Measurements from ENCODE around the gene TRIM71. TPM values are rescaled to one million over a fixed set of nuclear protein-coding genes. Genes with fewer than 3 reads are reported as not detected.

Gene TRIM71
- total RNA-seq, 1 donor from 2014 or later = 17.2 TPM

GRCh38 chr3:32861681-32862080 is 43.9 kb downstream of the TRIM71 start:
- TF ChIP-seq EZH2 (IDR thresholded peaks at IDR 0.05; ENCODE audit: insufficient read depth, low read length) = no peak
- TF ChIP-seq, protein P1, sequence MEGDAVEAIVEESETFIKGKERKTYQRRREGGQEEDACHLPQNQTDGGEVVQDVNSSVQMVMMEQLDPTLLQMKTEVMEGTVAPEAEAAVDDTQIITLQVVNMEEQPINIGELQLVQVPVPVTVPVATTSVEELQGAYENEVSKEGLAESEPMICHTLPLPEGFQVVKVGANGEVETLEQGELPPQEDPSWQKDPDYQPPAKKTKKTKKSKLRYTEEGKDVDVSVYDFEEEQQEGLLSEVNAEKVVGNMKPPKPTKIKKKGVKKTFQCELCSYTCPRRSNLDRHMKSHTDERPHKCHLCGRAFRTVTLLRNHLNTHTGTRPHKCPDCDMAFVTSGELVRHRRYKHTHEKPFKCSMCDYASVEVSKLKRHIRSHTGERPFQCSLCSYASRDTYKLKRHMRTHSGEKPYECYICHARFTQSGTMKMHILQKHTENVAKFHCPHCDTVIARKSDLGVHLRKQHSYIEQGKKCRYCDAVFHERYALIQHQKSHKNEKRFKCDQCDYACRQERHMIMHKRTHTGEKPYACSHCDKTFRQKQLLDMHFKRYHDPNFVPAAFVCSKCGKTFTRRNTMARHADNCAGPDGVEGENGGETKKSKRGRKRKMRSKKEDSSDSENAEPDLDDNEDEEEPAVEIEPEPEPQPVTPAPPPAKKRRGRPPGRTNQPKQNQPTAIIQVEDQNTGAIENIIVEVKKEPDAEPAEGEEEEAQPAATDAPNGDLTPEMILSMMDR (IDR thresholded peaks at IDR 0.05; ENCODE audit: insufficient read depth, low read depth, low read length) = no peak
- no peak overlapping the region for H2AFZ ChIP-seq (ENCODE audit: low read depth, low read length)
- no peak for FAIRE-seq
- no peaks in the 10 kb centered on the region for H3K36me3 ChIP-seq (ENCODE audit: insufficient read depth, low read length)
- Mint-ChIP-seq H3K27ac (ENCODE audit: unreplicated experiment) (no peak overlapping the region), H3K4me1 (ENCODE audit: low read depth, unreplicated experiment) (peaks cover 31% of the 10 kb centered on the region), H3K4me3 (ENCODE audit: unreplicated experiment) (no peak overlapping the region), H3K36me3 (ENCODE audit: low read depth, unreplicated experiment) (peaks cover 2% of the 10 kb centered on the region), H3K27me3 (ENCODE audit: low read depth, unreplicated experiment) (no peaks in the 10 kb centered on the region), H3K9me3 (ENCODE audit: unreplicated experiment) (no peaks in the 10 kb centered on the region)
- H3K4me3 ChIP-seq (ENCODE audit: insufficient read depth, low read depth, low read length) = no peak overlapping the region
- no peaks in the 10 kb centered on the region for H3K79me2 ChIP-seq (ENCODE audit: insufficient read depth, low read length)
- H3K4me2 ChIP-seq (ENCODE audit: low read length) = no peak overlapping the region
- no peaks in the 10 kb centered on the region for H4K20me1 ChIP-seq (ENCODE audit: insufficient read depth, low read length)
- H3K27ac ChIP-seq (ENCODE audit: low read depth, low read length) = no peak overlapping the region
- H3K27me3 ChIP-seq (ENCODE audit: insufficient read depth, low read length) = no peaks in the 10 kb centered on the region
- H3K9ac ChIP-seq (ENCODE audit: low read length) = no peak overlapping the region
- no peaks in the 10 kb centered on the region for H3K9me3 ChIP-seq (ENCODE audit: insufficient read depth, low read depth, low read length)
- no peaks in the 10 kb centered on the region for H3K4me1 ChIP-seq (ENCODE audit: insufficient read depth, low read length)
- no peak for DNase-seq (ENCODE audit: low read depth)

DNA sequence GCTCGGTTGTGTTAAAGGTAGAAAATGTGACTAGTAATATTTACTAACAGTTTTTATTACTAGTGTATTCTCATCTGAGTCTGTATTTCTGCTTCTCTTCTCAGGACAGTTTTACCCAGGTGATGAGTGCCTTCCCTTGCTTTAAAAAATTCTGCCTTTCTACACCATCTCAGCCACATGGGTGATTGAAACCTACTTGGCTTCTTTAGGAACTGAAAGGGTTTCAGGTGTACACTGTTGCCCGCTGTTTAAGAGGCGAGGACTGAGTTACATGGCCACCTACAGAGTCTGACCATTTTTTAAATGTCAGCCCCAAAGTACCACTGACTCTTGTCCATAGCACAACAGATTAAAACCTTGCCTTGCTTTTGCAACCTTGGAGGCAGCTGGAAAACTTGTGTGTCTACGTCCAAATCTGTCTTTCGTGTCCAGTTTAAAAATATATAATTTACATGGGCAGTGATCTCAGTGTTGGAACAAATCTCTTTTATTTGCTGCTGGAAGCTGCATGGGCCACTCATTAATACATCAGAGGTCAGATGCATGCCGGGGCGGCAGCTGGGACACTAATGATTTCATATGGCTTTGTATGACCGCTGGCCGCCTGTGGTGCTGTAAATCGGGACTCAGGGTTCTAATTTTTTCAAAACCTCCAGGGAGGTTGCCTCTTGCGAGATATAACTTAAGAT is 44.6 kb downstream of the TRIM71 start:
- Histone ChIP-seq H3K4me3 (ENCODE audit: insufficient read depth, low read depth, low read length) (no peak overlapping the region), H2AFZ (ENCODE audit: low read depth, low read length) (no peak overlapping the region), H3K9ac (ENCODE audit: low read length) (no peak overlapping the region), H3K79me2 (ENCODE audit: insufficient read depth, low read length) (no peaks in the 10 kb centered on the region), H3K27ac (ENCODE audit: low read depth, low read length) (no peak overlapping the region), H3K36me3 (ENCODE audit: insufficient read depth, low read length) (no peaks in the 10 kb centered on the region), H3K4me2 (ENCODE audit: low read length) (no peak overlapping the region), H4K20me1 (ENCODE audit: insufficient read depth, low read length) (no peaks in the 10 kb centered on the region), H3K4me1 (ENCODE audit: insufficient read depth, low read length) (no peaks in the 10 kb centered on the region), H3K9me3 (ENCODE audit: insufficient read depth, low read depth, low read length) (no peaks in the 10 kb centered on the region), H3K27me3 (ENCODE audit: insufficient read depth, low read length) (no peaks in the 10 kb centered on the region)
- Mint-ChIP-seq H3K27ac (ENCODE audit: unreplicated experiment) (no peak overlapping the region), H3K36me3 (ENCODE audit: low read depth, unreplicated experiment) (peaks cover 2% of the 10 kb centered on the region), H3K27me3 (ENCODE audit: low read depth, unreplicated experiment) (no peaks in the 10 kb centered on the region), H3K4me1 (ENCODE audit: low read depth, unreplicated experiment) (peaks cover 30% of the 10 kb centered on the region), H3K9me3 (ENCODE audit: unreplicated experiment) (no peaks in the 10 kb centered on the region), H3K4me3 (ENCODE audit: unreplicated experiment) (no peak overlapping the region)
- DNase-seq (ENCODE audit: low read depth) = no peak
- TF ChIP-seq, protein P1 (IDR thresholded peaks at IDR 0.05; ENCODE audit: insufficient read depth, low read depth, low read length) = no peak
- TF ChIP-seq EZH2 (IDR thresholded peaks at IDR 0.05; ENCODE audit: insufficient read depth, low read length) = no peak
- FAIRE-seq = no peak

DNA sequence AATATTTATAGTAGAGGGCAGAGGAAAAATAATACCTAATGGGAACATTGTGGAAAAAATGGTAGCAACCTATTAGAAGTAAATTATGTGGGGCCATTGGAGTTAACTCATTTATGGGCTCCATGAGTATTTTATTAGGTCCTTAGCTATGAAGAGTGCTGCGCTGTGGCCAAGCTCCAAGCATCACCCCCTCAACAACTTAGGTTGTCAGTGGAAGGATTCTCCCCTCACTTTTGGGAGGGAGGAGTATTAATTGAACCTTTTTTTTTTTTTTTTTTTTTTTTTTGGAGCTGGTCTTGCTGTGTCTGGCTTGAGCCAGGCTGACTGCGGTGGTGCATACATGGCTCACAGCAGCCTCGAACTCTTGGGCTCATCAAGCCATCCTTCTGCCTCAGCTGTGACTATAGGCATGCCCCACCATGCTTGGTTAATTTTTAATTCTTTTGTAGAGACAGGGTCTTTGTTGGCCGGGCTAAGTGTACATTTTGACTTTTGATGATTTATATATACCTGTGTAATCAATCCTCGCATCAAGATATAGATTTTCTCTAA is 45.2 kb downstream of the TRIM71 start:
- Mint-ChIP-seq H3K27ac (ENCODE audit: unreplicated experiment) (no peak overlapping the region), H3K4me3 (ENCODE audit: unreplicated experiment) (no peak overlapping the region), H3K9me3 (ENCODE audit: unreplicated experiment) (no peaks in the 10 kb centered on the region), H3K27me3 (ENCODE audit: low read depth, unreplicated experiment) (no peaks in the 10 kb centered on the region), H3K36me3 (ENCODE audit: low read depth, unreplicated experiment) (peaks cover 2% of the 10 kb centered on the region), H3K4me1 (ENCODE audit: low read depth, unreplicated experiment) (peaks cover 30% of the 10 kb centered on the region)
- H3K9ac ChIP-seq (ENCODE audit: low read length) = no peak overlapping the region
- no peak overlapping the region for H3K4me2 ChIP-seq (ENCODE audit: low read length)
- no peak overlapping the region for H3K4me3 ChIP-seq (ENCODE audit: insufficient read depth, low read depth, low read length)
- no peak overlapping the region for H2AFZ ChIP-seq (ENCODE audit: low read depth, low read length)
- H3K4me1 ChIP-seq (ENCODE audit: insufficient read depth, low read length) = no peaks in the 10 kb centered on the region
- no peak overlapping the region for H3K27ac ChIP-seq (ENCODE audit: low read depth, low read length)
- H3K9me3 ChIP-seq (ENCODE audit: insufficient read depth, low read depth, low read length) = no peaks in the 10 kb centered on the region
- TF ChIP-seq, protein P1 (IDR thresholded peaks at IDR 0.05; ENCODE audit: insufficient read depth, low read depth, low read length) = no peak
- TF ChIP-seq EZH2 (IDR thresholded peaks at IDR 0.05; ENCODE audit: insufficient read depth, low read length) = no peak
- H3K27me3 ChIP-seq (ENCODE audit: insufficient read depth, low read length) = no peaks in the 10 kb centered on the region
- H4K20me1 ChIP-seq (ENCODE audit: insufficient read depth, low read length) = no peaks in the 10 kb centered on the region
- FAIRE-seq (no peak), DNase-seq (ENCODE audit: low read depth) (no peak)
- no peaks in the 10 kb centered on the region for H3K79me2 ChIP-seq (ENCODE audit: insufficient read depth, low read length)
- no peaks in the 10 kb centered on the region for H3K36me3 ChIP-seq (ENCODE audit: insufficient read depth, low read length)

All from astrocyte (in vitro differentiated cells and primary cell).